Mucosa of descending colon (tissue), 3 donors: ENCODE results near the gene ZNF500. TPM values are rescaled to one million over a fixed set of nuclear protein-coding genes. Genes with fewer than 3 reads are reported as not detected.
"Not testable (repeated sequence)": the region's sequence is repeated elsewhere in the genome, so short reads cannot be mapped to it uniquely, and the experiment has no call there.

Experiments used
- ATAC-seq: fragments of 200-7000 bp; cut with Tn5 transposase; one replicate; pipeline ENCODE4 v1.9.1; 2020; ENCODE audit warnings: mild to moderate bottlenecking, moderate library complexity
- DNase-seq, 3 donors: peaks; one replicate each; pipeline ENCODE4 v3.0.0-alpha.2; 2020
- H3K36me3 ChIP-seq: fragments of 200-600 bp; one replicate; pipeline ENCODE4 v1.8.0; 2021; ENCODE audit warnings: low read depth, mild to moderate bottlenecking
- H3K4me1 ChIP-seq: fragments of 200-600 bp; one replicate; pipeline ENCODE4 v1.8.0; 2021; ENCODE audit warnings: low read depth, mild to moderate bottlenecking
- H3K4me3 ChIP-seq: fragments of 200-600 bp; one replicate; pipeline ENCODE4 v1.8.0; 2021; ENCODE audit warnings: mild to moderate bottlenecking
- H3K9me3 ChIP-seq: fragments of 200-600 bp; one replicate; pipeline ENCODE4 v1.8.0; 2021; ENCODE audit warnings: mild to moderate bottlenecking
- intact Hi-C, 2 donors: fragments of 100-400 bp; cut with DNase I in 1 of 2; cut with micrococcal nuclease in 1 of 2; formaldehyde crosslinking; loops; one replicate each; pipeline versions ENCODE4 v1.11.0 to v1.11.1; 2022; cut with DNase I, micrococcal nuclease
- total RNA-seq, 3 donors: library from RNA; stranded (reverse); fragmentation: NEBNext Ultra II Directional in 2 of 3; extraction: Animal tissue kit (Norgen Biotek cat#: 25700) in 2 of 3; gene quantifications; one replicate each; pipeline versions ENCODE4 v1.2.1 to v1.2.4, GENCODE V29; 2021 to 2023
- TF ChIP-seq, protein P1 (sequence below): fragments of 200-600 bp; IDR thresholded peaks from one replicate; pipeline ENCODE4 v1.8.0; 2022; ENCODE audit warnings: antibody characterized with exemption, mild to moderate bottlenecking
- donor health status: DM: no; HTN: no; CAD: no; lungs with moderate emphysema.
- donor health status: DM: no; HTN: no; CAD: no.
- donor health status: DM: no; HTN: yes; CAD: no.

Gene ZNF500
- total RNA-seq, 3 donors from 2014 or later, result 11.0 to 22.9 (median 18.8) TPM

GRCh38 chr16:4745274-4745569 is 21.7 kb downstream of the ZNF500 start:
- Histone ChIP-seq H3K4me3 (no peak overlapping the region), H3K9me3 (no peaks in the 10 kb centered on the region), H3K36me3 (no peaks in the 10 kb centered on the region), H3K4me1 (no peaks in the 10 kb centered on the region)
- TF ChIP-seq, protein P1, sequence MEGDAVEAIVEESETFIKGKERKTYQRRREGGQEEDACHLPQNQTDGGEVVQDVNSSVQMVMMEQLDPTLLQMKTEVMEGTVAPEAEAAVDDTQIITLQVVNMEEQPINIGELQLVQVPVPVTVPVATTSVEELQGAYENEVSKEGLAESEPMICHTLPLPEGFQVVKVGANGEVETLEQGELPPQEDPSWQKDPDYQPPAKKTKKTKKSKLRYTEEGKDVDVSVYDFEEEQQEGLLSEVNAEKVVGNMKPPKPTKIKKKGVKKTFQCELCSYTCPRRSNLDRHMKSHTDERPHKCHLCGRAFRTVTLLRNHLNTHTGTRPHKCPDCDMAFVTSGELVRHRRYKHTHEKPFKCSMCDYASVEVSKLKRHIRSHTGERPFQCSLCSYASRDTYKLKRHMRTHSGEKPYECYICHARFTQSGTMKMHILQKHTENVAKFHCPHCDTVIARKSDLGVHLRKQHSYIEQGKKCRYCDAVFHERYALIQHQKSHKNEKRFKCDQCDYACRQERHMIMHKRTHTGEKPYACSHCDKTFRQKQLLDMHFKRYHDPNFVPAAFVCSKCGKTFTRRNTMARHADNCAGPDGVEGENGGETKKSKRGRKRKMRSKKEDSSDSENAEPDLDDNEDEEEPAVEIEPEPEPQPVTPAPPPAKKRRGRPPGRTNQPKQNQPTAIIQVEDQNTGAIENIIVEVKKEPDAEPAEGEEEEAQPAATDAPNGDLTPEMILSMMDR, result no peak
- no peak for DNase-seq
- no peak for ATAC-seq
- intact Hi-C loops, result no loop called here

DNA sequence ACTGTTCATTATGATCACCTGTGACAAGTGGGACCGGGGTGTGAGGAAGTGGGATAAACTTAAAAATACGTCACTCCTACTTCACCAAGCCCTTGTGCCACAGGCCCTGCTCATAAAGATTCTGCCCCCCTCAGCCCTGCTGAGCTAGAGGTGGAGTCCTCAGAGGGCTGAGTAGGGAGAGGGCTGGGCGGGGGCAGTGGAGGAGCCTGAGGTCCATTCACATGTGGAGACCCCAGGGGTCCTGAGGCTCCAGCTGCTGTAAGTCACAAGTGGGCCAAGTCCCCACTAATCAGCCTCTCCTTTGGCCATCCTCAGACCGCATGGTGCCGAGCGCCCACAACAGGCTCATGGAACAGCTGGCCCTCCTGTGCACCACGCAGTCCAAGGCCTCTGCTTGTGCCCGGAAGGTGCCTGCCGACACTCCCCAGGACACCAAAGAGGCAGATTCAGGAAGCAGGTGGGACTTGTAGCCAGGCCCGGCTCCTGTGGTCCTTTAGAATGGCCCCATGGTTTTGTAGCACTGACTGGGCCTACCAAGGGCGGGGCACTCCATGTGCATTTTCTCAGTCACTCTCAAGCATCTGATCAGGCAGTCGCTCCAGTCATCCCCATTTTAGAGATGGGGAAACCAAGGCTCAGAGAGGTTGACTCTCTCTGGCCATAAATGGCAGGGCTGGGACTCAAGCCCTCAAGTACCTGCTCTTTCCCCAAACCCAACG is 22.2 kb downstream of the ZNF500 start:
- TF ChIP-seq, protein P1, result no peak
- no peaks in the 10 kb centered on the region for H3K9me3 ChIP-seq
- ATAC-seq, result no peak
- H3K36me3 ChIP-seq, result no peaks in the 10 kb centered on the region
- H3K4me1 ChIP-seq, result no peaks in the 10 kb centered on the region
- no peak overlapping the region for H3K4me3 ChIP-seq
- no peak for DNase-seq
- intact Hi-C loops, result no loop called here

DNA sequence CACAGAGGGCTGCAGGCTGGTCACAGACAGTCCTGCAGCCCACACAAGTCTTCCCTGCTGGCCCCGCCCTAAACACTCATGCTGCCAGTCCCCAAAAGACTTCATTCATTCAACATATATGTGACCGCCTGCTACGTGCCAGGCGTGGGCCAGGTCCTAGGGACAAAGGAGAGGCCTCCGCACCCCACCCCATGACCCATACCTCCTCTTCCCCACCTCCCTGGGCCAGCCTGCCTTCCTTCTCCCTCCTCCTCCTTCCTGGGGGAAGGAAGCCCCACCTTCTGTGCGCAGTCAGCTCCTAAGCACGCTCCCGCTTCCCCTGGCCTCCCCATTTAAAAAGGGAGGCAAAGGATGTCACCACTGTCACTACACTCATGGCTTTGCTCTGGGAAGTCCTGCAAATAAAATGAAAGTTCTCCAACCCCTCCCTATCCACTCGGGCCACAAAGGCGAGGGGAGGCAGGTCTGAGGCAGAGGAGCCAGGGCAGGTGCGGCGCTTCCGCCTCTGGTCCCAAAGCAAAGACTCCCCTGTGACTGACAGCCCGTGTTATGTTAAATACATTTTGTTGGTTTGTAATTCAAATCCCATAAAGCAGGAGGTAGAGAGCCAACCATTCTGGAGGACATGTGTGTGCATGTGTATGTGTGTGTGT is 23.6 kb downstream of the ZNF500 start:
- Histone ChIP-seq H3K4me1 (no peaks in the 10 kb centered on the region), H3K4me3 (no peak overlapping the region), H3K9me3 (no peaks in the 10 kb centered on the region), H3K36me3 (no peaks in the 10 kb centered on the region)
- peak; percentile 81 for ATAC-seq
- intact Hi-C loops, result no loop called here
- DNase-seq, result peak in 2 of 3 donors; percentile 29 to 51
- TF ChIP-seq, protein P1, result no peak

- H3K4me1 ChIP-seq, H3K4me3 ChIP-seq, H3K9me3 ChIP-seq, ATAC-seq, DNase-seq, intact Hi-C loops, H3K36me3 ChIP-seq: not testable (repeated sequence)
Observed at GRCh38 chr16:4738370-4738769, 28.6 kb downstream of the ZNF500 start.

GRCh38 chr16:4737545-4737944 is 29.4 kb downstream of the ZNF500 start:
- Histone ChIP-seq H3K36me3 (no peaks in the 10 kb centered on the region), H3K4me1 (peaks cover 12% of the 10 kb centered on the region), H3K4me3 (no peak overlapping the region), H3K9me3 (no peaks in the 10 kb centered on the region)
- no peak for DNase-seq
- TF ChIP-seq, protein P1, result no peak
- ATAC-seq, result no peak
- intact Hi-C loops, result no loop called here

GRCh38 chr16:4736546-4736945 is 30.4 kb downstream of the ZNF500 start:
- DNase-seq, result no peak
- intact Hi-C loops, result no loop called here
- Histone ChIP-seq H3K4me3 (no peak overlapping the region), H3K9me3 (no peaks in the 10 kb centered on the region), H3K36me3 (no peaks in the 10 kb centered on the region), H3K4me1 (peaks cover 12% of the 10 kb centered on the region)
- no peak for ATAC-seq
- TF ChIP-seq, protein P1, result no peak
